Effector memory CD4-positive, alpha-beta T cell (primary cell): ENCODE results near the gene CREB3L2.

Experiments used
- DNase-seq, 3 donors: peaks; one replicate each; pipeline ENCODE4 v3.0.0-alpha.2; 2020
- H3K27ac ChIP-seq: 2 replicates; pipeline ENCODE4 v1.7.0; 2013; ENCODE audit warnings: mild to moderate bottlenecking, low read length, moderate library complexity; ENCODE audit not compliant: insufficient read depth, poor library complexity, severe bottlenecking
- H3K27me3 ChIP-seq: replicated peaks from 2 replicates; pipeline ENCODE4 v1.7.0; 2013; ENCODE audit warnings: mild to moderate bottlenecking, low read length; ENCODE audit not compliant: insufficient read depth, control insufficient read depth, poor library complexity, severe bottlenecking
- H3K36me3 ChIP-seq: 2 replicates; pipeline ENCODE4 v1.7.0; 2013; ENCODE audit warnings: mild to moderate bottlenecking, low read length, moderate library complexity; ENCODE audit not compliant: control insufficient read depth, insufficient read depth
- H3K4me1 ChIP-seq: 2 replicates; pipeline ENCODE4 v1.7.0; 2013; ENCODE audit warnings: low read length, mild to moderate bottlenecking; ENCODE audit not compliant: control insufficient read depth, insufficient read depth, poor library complexity, severe bottlenecking
- H3K4me3 ChIP-seq: 2 replicates; pipeline ENCODE4 v1.7.0; 2013; ENCODE audit warnings: low read length, low read depth, mild to moderate bottlenecking; ENCODE audit not compliant: insufficient read depth, poor library complexity, severe bottlenecking
- H3K9me3 ChIP-seq: 2 replicates; pipeline ENCODE4 v1.7.0; 2013; ENCODE audit warnings: mild to moderate bottlenecking, low read length, moderate library complexity; ENCODE audit not compliant: control insufficient read depth

CREB3L2 gene

GRCh38 chr7:137870078-137870477 is 131.8 kb downstream of the CREB3L2 start:
- Histone ChIP-seq H3K27me3 (no peaks in the 10 kb centered on the region), H3K36me3 (peaks cover 5% of the 10 kb centered on the region), H3K4me1 (no peaks in the 10 kb centered on the region), H3K27ac (no peak overlapping the region), H3K4me3 (no peak overlapping the region), H3K9me3 (no peaks in the 10 kb centered on the region)
- DNase-seq = no peak

- DNase-seq = no peak
- H3K27ac ChIP-seq = no peak overlapping the region
- H3K9me3 ChIP-seq = no peaks in the 10 kb centered on the region
- no peaks in the 10 kb centered on the region for H3K27me3 ChIP-seq
- no peaks in the 10 kb centered on the region for H3K4me1 ChIP-seq
- no peak overlapping the region for H3K4me3 ChIP-seq
- no peaks in the 10 kb centered on the region for H3K36me3 ChIP-seq
Measured at GRCh38 chr7:137869260-137869659, 132.6 kb downstream of the CREB3L2 start.

GRCh38 chr7:137867289-137867688 is 134.6 kb downstream of the CREB3L2 start:
- DNase-seq = no peak

GRCh38 chr7:137865764-137866163 is 136.1 kb downstream of the CREB3L2 start:
- Histone ChIP-seq H3K27ac (no peak overlapping the region), H3K27me3 (no peaks in the 10 kb centered on the region), H3K4me1 (no peaks in the 10 kb centered on the region), H3K4me3 (no peak overlapping the region), H3K9me3 (no peaks in the 10 kb centered on the region), H3K36me3 (no peaks in the 10 kb centered on the region)
- DNase-seq = no peak

More at GRCh38 chr7:137867289-137867688, 134.6 kb downstream of the CREB3L2 start:
- no peak overlapping the region for H3K4me3 ChIP-seq
- H3K36me3 ChIP-seq = no peaks in the 10 kb centered on the region
- no peaks in the 10 kb centered on the region for H3K4me1 ChIP-seq
- no peaks in the 10 kb centered on the region for H3K27me3 ChIP-seq
- no peaks in the 10 kb centered on the region for H3K9me3 ChIP-seq
- no peak overlapping the region for H3K27ac ChIP-seq

- Histone ChIP-seq H3K4me3 (no peak overlapping the region), H3K4me1 (no peaks in the 10 kb centered on the region), H3K27ac (no peak overlapping the region), H3K36me3 (no peaks in the 10 kb centered on the region), H3K9me3 (no peaks in the 10 kb centered on the region), H3K27me3 (no peaks in the 10 kb centered on the region)
- DNase-seq = no peak
Measured at GRCh38 chr7:137862964-137863363, 138.9 kb downstream of the CREB3L2 start.

GRCh38 chr7:137862358-137862757 is 139.5 kb downstream of the CREB3L2 start:
- Histone ChIP-seq H3K9me3 (no peaks in the 10 kb centered on the region), H3K27me3 (no peaks in the 10 kb centered on the region), H3K27ac (no peak overlapping the region), H3K4me1 (no peaks in the 10 kb centered on the region), H3K4me3 (no peak overlapping the region), H3K36me3 (no peaks in the 10 kb centered on the region)
- no peak for DNase-seq

- H3K9me3 ChIP-seq = no peaks in the 10 kb centered on the region
- H3K4me1 ChIP-seq = no peaks in the 10 kb centered on the region
- H3K36me3 ChIP-seq = no peaks in the 10 kb centered on the region
- H3K27me3 ChIP-seq = no peaks in the 10 kb centered on the region
- H3K4me3 ChIP-seq = no peak overlapping the region
- no peak for DNase-seq
- no peak overlapping the region for H3K27ac ChIP-seq
Measured at GRCh38 chr7:137860542-137860941, 141.3 kb downstream of the CREB3L2 start.

- DNase-seq = no peak
- no peaks in the 10 kb centered on the region for H3K36me3 ChIP-seq
- H3K27ac ChIP-seq = no peak overlapping the region
Measured at GRCh38 chr7:137853053-137853452, 148.8 kb downstream of the CREB3L2 start.

GRCh38 chr7:137852108-137852507 is 149.8 kb downstream of the CREB3L2 start:
- no peak overlapping the region for H3K4me3 ChIP-seq
- H3K9me3 ChIP-seq = no peaks in the 10 kb centered on the region
- H3K36me3 ChIP-seq = no peaks in the 10 kb centered on the region
- H3K27ac ChIP-seq = no peak overlapping the region
- H3K4me1 ChIP-seq = peaks cover 5% of the 10 kb centered on the region
- H3K27me3 ChIP-seq = peaks cover 9% of the 10 kb centered on the region
- no peak for DNase-seq

More at GRCh38 chr7:137853053-137853452, 148.8 kb downstream of the CREB3L2 start:
- H3K27me3 ChIP-seq = peaks cover 1% of the 10 kb centered on the region
- no peaks in the 10 kb centered on the region for H3K9me3 ChIP-seq
- H3K4me3 ChIP-seq = no peak overlapping the region
- no peaks in the 10 kb centered on the region for H3K4me1 ChIP-seq

GRCh38 chr7:137850972-137851945 is 150.6 kb downstream of the CREB3L2 start:
- H3K27ac ChIP-seq = no peak overlapping the region
- H3K4me3 ChIP-seq = no peak overlapping the region
- H3K36me3 ChIP-seq = no peaks in the 10 kb centered on the region
- DNase-seq = no peak
- peaks cover 11% of the 10 kb centered on the region for H3K27me3 ChIP-seq
- H3K4me1 ChIP-seq = peaks cover 9% of the 10 kb centered on the region
- no peaks in the 10 kb centered on the region for H3K9me3 ChIP-seq
